ENCODE data around the gene HACD2.

GRCh38 chr3:123606527-123606926, 21.7 kb upstream of the HACD2 start:
- TF ChIP-seq EZH2phosphoT487 (IDR thresholded peaks at IDR 0.05; ENCODE audit: borderline replicate concordance) (no peak), CTCF (conservative IDR thresholded peaks at IDR 0.05; ENCODE audit: low read length) (no peak)
